ENCODE measurements around the gene VPS4A. TPM values are rescaled to one million over a fixed set of nuclear protein-coding genes. Genes with fewer than 3 reads are reported as not detected.
"Not testable (repeated sequence)": the region's sequence is repeated elsewhere in the genome, so short reads cannot be mapped to it uniquely, and the experiment has no call there.

VPS4A gene
- total RNA-seq, 2 experiments from 2014 or later, result 38.6 to 41.8 TPM

DNA sequence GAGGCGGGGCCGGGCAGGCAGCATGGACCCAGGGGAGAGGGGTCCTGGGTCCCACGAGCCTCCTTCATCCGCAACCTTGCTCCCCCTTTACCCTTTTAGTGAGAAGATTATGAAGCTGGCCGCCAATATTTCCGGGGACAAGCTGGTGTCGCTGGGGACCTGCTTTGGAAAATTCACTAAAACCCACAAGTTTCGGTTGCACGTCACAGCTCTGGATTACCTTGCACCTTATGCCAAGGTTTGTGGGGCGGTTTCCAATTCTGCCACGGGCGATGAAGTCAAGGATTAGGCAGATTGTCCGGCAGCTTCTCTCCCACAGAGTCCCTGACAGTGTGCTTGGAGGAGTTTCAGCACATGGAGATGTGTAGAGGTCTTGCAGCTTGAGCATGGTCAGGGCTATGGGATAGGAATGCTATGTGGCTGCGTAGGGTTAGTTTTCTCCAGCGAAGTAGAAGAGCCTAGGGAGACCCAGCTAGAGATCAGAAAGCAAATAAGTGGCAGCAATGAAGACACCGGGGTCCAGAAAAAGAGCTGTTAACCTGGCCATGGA, 29.0 kb downstream of the VPS4A start:
- Mint-ChIP-seq H3K27ac (peak overlapping the region; percentile 96), H3K4me1 (peaks cover 34% of the 10 kb centered on the region), H3K36me3 (peaks cover 13% of the 10 kb centered on the region), H3K4me3 (peak overlapping the region; percentile 94), H3K9me3 (no peaks in the 10 kb centered on the region), H3K27me3 (no peaks in the 10 kb centered on the region)
- no peak for DNase-seq
- POLR2A ChIA-PET, result interaction anchor here (0.6 to 3.0 kb wide), 6 partner anchors 11 to 1098 kb away, joined by 3 to 29 read pairs (median 4); partner anchors contain the start of genes CHTF8, PDF, TERF2 and UTP4
- no peak for ATAC-seq (ENCODE audit: low read depth)

DNA sequence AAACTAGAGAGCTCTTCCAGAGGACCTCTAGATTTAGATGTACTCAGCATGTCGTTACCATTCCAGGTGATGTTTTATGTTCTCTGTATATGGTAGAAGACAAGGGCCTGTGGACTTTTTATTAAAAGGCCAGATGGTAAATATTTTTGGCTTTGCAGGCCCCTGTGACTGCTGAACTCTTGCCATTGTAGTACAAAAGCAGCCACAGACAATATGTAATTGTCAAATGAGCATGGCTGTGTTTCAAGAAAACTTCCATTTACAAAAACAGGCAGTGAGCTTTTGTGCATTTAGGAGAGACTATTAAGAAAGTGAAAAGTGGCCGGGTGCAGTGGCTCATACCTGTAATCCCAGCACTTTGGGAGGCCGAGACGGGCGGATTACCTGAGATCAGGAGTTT, 33.0 kb downstream of the VPS4A start:
- DNase-seq (no peak), ATAC-seq (ENCODE audit: low read depth) (no peak)
- Mint-ChIP-seq H3K27ac (no peak overlapping the region), H3K4me1 (peaks cover 19% of the 10 kb centered on the region), H3K9me3 (no peaks in the 10 kb centered on the region), H3K27me3 (no peaks in the 10 kb centered on the region), H3K4me3 (no peak overlapping the region), H3K36me3 (peaks cover 17% of the 10 kb centered on the region)
- POLR2A ChIA-PET, result interaction anchor here (0.5 kb wide), 1 partner anchor 8 kb away, joined by 3 read pairs; no protein-coding TSS in a partner anchor

DNA sequence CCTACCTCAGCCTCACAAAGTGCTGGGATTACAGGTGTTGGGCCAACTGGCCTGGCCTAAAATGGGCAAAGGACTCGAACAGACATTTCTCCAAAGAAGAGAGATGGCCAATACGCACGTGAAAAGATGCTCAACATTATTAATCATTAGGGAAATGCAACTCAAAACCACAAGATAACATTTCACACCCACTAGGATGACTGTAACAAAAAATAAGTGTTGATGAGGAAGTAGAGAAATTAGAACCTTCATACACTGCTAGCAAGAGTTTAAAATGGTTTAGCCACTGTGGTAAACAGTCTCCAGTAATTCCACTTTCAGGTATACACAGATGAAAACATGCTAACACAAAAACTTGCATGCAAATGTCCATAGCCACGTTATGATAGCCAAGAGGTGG, 34.8 kb downstream of the VPS4A start:
- H3K9me3 Mint-ChIP-seq, result no peaks in the 10 kb centered on the region
- H3K27me3 Mint-ChIP-seq, result no peaks in the 10 kb centered on the region
- peaks cover 12% of the 10 kb centered on the region for H3K4me1 Mint-ChIP-seq
- no peak for ATAC-seq (ENCODE audit: low read depth)
- POLR2A ChIA-PET, result no interaction called here
- peaks cover 16% of the 10 kb centered on the region for H3K36me3 Mint-ChIP-seq
- no peak overlapping the region for H3K4me3 Mint-ChIP-seq
- no peak for DNase-seq
- no peak overlapping the region for H3K27ac Mint-ChIP-seq

DNA sequence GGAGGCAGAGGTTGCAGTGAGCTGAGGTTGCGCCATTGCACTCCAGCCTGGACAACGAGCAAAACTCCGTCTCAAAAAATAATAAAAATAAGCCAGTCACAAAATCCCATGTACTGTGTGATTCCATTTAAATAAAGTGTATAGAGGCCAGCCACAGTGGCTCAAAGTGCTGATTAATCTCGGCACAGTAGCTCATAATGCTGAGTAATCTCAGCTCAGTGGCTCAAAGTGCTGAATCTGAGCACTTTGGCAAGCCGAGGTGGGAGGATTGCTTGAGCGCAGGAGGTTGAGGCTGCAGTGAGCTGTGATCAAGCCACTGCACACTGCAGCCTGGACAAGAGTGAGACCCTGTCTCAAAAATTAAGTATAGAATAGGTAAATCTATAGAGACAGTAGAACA, 35.5 kb downstream of the VPS4A start:
- ATAC-seq (ENCODE audit: low read depth) (no peak), DNase-seq (no peak)
- H3K27me3 Mint-ChIP-seq, result no peaks in the 10 kb centered on the region
- peaks cover 6% of the 10 kb centered on the region for H3K4me1 Mint-ChIP-seq
- peaks cover 15% of the 10 kb centered on the region for H3K36me3 Mint-ChIP-seq
- H3K9me3 Mint-ChIP-seq, result no peaks in the 10 kb centered on the region
- POLR2A ChIA-PET, result no interaction called here
- H3K27ac Mint-ChIP-seq, result no peak overlapping the region
- H3K4me3 Mint-ChIP-seq, result no peak overlapping the region

DNA sequence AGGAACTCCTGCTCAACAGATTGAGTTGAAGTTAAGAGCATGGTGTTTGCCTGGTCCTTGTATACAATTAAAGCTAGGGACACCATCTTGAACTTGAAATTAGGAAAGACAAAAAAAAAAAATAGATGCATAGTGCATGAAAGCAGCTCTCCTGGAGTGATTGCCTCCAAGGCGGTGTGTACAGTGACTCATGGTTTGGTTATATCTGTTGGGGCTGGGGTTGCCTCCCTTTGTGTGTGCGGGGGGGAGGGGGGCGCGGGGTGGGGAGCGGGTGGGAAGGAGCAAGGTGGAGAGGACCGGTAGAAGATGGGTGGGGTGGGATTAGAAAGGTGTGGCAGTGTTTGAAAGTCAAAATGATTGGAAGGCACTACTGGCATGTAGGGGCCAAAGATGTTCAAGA, 37.1 kb downstream of the VPS4A start:
- no peak overlapping the region for H3K27ac Mint-ChIP-seq
- H3K4me1 Mint-ChIP-seq, result peaks cover 2% of the 10 kb centered on the region
- ATAC-seq (ENCODE audit: low read depth) (no peak), DNase-seq (no peak)
- no peak overlapping the region for H3K4me3 Mint-ChIP-seq
- POLR2A ChIA-PET, result interaction anchor here (0.6 kb wide), 1 partner anchor 483 kb away, joined by 4 read pairs; no protein-coding TSS in a partner anchor
- no peaks in the 10 kb centered on the region for H3K27me3 Mint-ChIP-seq
- peaks cover 15% of the 10 kb centered on the region for H3K36me3 Mint-ChIP-seq
- H3K9me3 Mint-ChIP-seq, result no peaks in the 10 kb centered on the region

DNA sequence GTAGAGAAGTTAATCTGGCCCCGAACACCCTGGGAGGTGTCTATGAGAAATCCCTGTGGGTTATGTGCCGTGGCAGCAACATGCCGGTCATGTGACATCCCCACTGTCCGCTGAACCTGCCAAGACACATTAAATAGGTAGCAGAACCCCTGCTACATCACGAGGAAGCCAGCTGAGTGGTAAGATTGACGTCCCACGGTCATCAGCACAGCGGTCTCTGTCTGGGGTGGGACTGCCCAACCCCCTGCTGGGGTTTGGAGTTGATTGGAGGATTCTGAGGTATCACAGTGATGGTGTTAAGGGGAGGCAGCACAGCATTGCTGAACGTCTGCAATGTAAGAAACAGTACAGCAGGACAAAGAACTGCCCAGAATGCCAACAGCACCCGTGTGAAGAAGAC, 38.4 kb downstream of the VPS4A start:
- peaks cover 15% of the 10 kb centered on the region for H3K36me3 Mint-ChIP-seq
- H3K4me1 Mint-ChIP-seq, result no peaks in the 10 kb centered on the region
- H3K4me3 Mint-ChIP-seq, result no peak overlapping the region
- ATAC-seq (ENCODE audit: low read depth) (no peak), DNase-seq (no peak)
- no peaks in the 10 kb centered on the region for H3K27me3 Mint-ChIP-seq
- H3K27ac Mint-ChIP-seq, result no peak overlapping the region
- no peaks in the 10 kb centered on the region for H3K9me3 Mint-ChIP-seq
- POLR2A ChIA-PET, result no interaction called here

DNA sequence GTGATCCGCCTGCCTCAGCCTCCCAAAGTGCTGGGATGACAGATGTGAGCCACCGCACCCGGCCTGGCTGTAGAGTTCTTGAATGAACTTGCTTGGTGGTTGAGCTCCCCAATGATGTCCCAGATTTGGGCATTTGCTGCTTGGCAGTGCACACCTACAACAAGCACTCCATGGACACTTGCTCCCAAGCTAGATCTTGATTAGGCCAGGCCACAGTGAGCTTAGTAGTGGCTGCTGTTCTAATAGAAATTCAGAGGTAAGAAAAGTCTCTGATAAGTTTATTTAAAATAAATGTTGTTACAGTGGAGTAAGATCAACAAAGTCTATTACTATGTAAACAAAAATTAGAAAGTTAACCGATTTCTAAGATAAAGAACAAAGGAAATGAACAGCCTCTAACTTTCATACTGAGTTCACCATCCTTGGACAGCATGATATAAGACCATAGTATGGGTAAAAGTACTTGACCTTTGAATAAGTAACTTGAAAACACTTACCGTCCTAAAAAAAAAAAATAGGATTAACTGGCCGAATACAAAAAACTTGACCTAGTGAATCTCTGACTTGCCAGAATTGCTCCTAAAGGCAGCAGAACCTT, 39.5 kb downstream of the VPS4A start:
- no peak overlapping the region for H3K4me3 Mint-ChIP-seq
- H3K4me1 Mint-ChIP-seq, result no peaks in the 10 kb centered on the region
- POLR2A ChIA-PET, result no interaction called here
- H3K9me3 Mint-ChIP-seq, result no peaks in the 10 kb centered on the region
- H3K27me3 Mint-ChIP-seq, result no peaks in the 10 kb centered on the region
- no peak overlapping the region for H3K27ac Mint-ChIP-seq
- ATAC-seq (ENCODE audit: low read depth), result no peak
- DNase-seq, result no peak
- H3K36me3 Mint-ChIP-seq, result peaks cover 17% of the 10 kb centered on the region

DNA sequence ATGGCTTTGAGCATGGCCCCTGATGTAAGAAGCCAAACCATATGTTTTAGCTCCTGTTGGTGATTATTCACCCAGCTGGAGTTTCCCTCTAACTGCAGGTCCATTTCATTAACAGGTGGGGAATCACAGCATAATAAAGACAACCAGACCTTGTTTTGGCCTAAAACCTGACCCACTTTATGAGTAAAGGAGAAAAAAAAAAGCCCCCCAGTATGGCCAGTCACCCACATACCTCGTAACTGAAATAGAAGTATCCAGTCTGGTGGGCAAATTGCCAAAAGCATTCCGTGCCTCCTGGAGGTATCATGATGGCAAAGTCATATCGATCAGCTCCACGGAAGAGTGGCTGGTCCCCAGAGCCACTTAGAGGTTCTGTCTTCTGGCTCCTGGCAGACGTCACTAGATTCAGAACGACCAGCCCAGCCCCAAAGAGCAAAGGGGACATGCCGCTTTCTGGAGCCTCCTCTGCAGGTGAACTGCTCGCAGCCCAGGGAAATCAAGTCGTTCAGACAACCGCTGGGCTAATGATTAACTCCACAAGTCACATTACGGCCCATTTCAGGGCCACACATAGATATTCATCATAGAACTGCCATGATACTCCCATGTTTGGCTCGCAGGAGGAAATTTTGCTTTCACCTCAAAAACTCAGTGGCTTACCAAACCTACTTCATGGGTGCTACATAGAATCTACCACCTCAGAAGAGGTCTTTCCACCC, 40.3 kb downstream of the VPS4A start, which contains the start of gene TMED6:
TMED6 (minus strand) TSS at position 478 of the 719 bp plus-strand sequence; CDS start at position 445, 33 bp downstream.
- Mint-ChIP-seq H3K27me3 (no peaks in the 10 kb centered on the region), H3K4me1 (no peaks in the 10 kb centered on the region), H3K27ac (no peak within 1 kb of the TSS), H3K36me3 (peaks cover 17% of the 10 kb centered on the region), H3K4me3 (no peak within 1 kb of the TSS), H3K9me3 (no peaks in the 10 kb centered on the region)
- ATAC-seq (ENCODE audit: low read depth) (no peak), DNase-seq (no peak)
- POLR2A ChIA-PET, result interaction anchor here (1.1 kb wide), 1 partner anchor 12 kb away, joined by 4 read pairs; the partner anchor contains the start of gene COG8

DNA sequence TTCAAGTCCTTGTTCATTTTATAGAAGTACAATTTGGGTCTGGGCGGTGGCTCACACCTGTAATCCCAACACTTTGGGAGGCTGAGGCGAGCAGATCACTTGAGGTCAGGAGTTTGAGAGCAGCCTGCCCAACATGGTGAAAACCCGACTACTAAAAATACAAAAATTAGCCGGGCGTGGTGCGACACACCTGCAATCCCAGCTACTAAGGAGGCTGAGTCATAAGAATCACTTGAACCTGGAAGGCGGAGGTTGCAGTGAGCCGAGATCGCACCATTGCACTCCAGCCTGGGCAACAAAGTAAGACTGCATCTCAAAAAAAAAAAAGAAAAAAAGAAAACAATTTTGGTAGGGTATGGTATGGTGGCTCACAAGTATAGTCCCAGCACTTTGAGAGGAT, 48.9 kb downstream of the VPS4A start:
- H3K9me3 Mint-ChIP-seq; H3K4me3 Mint-ChIP-seq; POLR2A ChIA-PET; H3K4me1 Mint-ChIP-seq; DNase-seq; H3K27ac Mint-ChIP-seq; H3K27me3 Mint-ChIP-seq; ATAC-seq (ENCODE audit: low read depth): not testable (repeated sequence)
- H3K36me3 Mint-ChIP-seq, result peaks cover 13% of the 10 kb centered on the region

DNA sequence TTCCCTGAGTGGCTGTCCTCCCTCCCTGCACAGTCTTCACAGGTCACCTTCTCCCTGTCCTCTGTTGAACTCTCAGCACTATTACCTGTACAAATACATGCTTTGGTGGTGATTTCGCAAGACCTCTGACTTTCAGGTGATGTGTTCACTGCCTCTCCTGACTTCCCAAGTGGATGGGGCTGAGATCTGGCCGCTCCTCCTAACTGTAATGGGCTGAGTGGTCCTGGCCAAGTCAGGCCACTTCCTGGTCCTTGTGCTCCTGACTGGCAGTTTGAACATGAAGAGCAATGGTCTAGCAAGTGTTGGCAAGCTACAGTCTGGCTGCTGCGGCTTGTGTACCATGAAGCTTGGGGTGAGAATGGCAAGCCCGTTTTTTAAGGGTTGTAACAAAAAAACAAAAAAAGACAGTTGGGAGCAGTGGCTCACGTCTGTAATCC, 52.1 kb downstream of the VPS4A start:
- Mint-ChIP-seq H3K27ac (no peak overlapping the region), H3K4me3 (no peak overlapping the region), H3K36me3 (peaks cover 20% of the 10 kb centered on the region), H3K4me1 (peaks cover 3% of the 10 kb centered on the region), H3K9me3 (no peaks in the 10 kb centered on the region), H3K27me3 (no peaks in the 10 kb centered on the region)
- DNase-seq, result no peak
- no peak for ATAC-seq (ENCODE audit: low read depth)
- POLR2A ChIA-PET, result no interaction called here

DNA sequence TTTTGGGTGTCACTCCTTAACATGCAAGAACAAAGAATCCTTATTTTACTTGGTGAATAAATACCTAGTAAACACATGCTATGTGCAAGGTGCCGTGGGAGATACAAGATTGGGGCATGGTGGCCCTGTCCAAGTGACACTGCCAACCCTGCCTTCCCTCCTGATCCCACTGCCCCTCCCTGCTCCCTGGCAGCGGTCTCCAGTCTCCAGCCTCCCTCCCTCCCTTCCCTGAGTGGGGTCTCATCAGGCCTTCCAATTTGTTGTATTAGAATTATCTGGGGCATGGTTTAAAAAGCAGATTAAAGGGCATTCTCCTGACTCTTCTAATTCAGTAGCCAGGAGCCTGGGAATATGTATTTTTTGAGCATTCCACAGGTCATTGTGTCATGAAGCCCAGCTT, 52.9 kb downstream of the VPS4A start:
- ATAC-seq (ENCODE audit: low read depth) (no peak), DNase-seq (no peak)
- Mint-ChIP-seq H3K27me3 (no peaks in the 10 kb centered on the region), H3K9me3 (no peaks in the 10 kb centered on the region), H3K36me3 (peaks cover 21% of the 10 kb centered on the region), H3K4me1 (peaks cover 3% of the 10 kb centered on the region), H3K27ac (no peak overlapping the region), H3K4me3 (no peak overlapping the region)
- POLR2A ChIA-PET, result no interaction called here

DNA sequence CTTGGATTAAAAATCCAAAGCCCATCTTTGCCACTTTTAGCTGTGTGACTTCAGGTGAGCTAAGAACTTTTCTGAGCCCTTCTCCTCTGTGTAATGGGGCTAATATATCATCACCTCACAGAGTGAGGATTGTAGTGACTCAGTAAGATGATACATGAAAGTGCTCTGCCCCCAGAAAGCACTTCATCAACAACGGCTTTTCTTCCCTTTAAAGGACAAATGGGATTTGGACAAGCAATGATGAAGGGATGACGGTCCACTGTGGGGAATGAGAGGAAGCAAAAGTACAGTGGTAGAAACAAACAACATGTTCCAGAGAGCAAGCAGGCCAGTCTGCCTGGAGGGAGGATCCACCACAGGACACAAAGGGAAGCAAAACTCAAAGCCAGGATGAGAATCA, 54.8 kb downstream of the VPS4A start:
- POLR2A ChIA-PET, result no interaction called here
- Mint-ChIP-seq H3K4me1 (peaks cover 6% of the 10 kb centered on the region), H3K4me3 (no peak overlapping the region), H3K9me3 (no peaks in the 10 kb centered on the region), H3K27me3 (no peaks in the 10 kb centered on the region), H3K36me3 (peaks cover 32% of the 10 kb centered on the region), H3K27ac (no peak overlapping the region)
- ATAC-seq (ENCODE audit: low read depth) (no peak), DNase-seq (no peak)

DNA sequence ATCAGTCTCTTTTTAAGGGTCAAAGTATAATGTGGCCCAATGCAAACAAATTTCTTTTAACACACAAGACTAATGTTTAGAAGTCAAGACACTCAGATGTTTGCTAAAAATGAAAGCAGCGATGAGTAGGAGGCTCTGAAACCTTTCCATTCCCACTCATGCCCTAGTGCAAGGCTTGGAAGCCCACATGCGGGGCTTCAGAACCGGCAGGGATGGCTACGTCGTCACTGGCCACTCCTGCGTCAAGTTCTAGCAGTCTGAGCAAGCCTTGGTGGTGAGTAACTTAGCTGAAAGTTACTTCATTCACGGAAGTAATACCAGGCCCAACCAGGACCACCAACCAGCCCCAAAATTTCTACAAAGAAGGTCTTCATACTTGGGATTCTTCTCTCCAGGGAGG, 55.3 kb downstream of the VPS4A start:
- no peak overlapping the region for H3K4me3 Mint-ChIP-seq
- peaks cover 32% of the 10 kb centered on the region for H3K36me3 Mint-ChIP-seq
- POLR2A ChIA-PET, result interaction anchor here (0.6 kb wide), 1 partner anchor 14 kb away, joined by 5 read pairs; no protein-coding TSS in a partner anchor
- H3K4me1 Mint-ChIP-seq, result peaks cover 6% of the 10 kb centered on the region
- no peak overlapping the region for H3K27ac Mint-ChIP-seq
- no peak for DNase-seq
- H3K9me3 Mint-ChIP-seq, result no peaks in the 10 kb centered on the region
- H3K27me3 Mint-ChIP-seq, result no peaks in the 10 kb centered on the region
- no peak for ATAC-seq (ENCODE audit: low read depth)

DNA sequence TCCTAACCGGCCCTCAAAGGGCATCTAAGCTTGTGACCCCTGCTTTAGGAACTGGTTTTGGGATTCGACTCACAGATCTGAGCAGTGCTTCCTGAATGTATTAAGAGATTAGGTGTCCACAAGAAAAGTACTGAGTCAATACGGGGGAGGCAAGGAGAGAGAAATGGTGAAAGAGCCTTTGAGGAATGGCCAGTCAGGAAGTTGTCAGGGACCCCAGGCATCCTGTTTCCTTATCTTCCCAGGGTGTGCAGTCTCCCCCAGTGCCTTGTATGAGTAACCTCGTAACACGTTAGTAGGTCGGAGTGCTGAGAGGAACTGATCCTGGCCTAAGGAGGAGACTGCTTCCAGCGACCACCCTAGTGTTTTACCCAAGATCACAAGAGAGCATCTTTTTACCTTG, 56.8 kb downstream of the VPS4A start:
- ATAC-seq (ENCODE audit: low read depth) (no peak), DNase-seq (no peak)
- Mint-ChIP-seq H3K4me1 (peaks cover 8% of the 10 kb centered on the region), H3K27ac (no peak overlapping the region), H3K9me3 (no peaks in the 10 kb centered on the region), H3K36me3 (peaks cover 32% of the 10 kb centered on the region), H3K27me3 (no peaks in the 10 kb centered on the region), H3K4me3 (no peak overlapping the region)
- POLR2A ChIA-PET, result no interaction called here
